PC-3 (cell line): ENCODE results near the gene LRRC8E. TPM values are rescaled to one million over a fixed set of nuclear protein-coding genes. Genes with fewer than 3 reads are reported as not detected.

Source experiments
- ATAC-seq: fragments of 200-7000 bp; cut with Tn5 transposase; 2 replicates; pipeline ENCODE4 v1.9.1; 2020; ENCODE audit warnings: mild to moderate bottlenecking, moderate library complexity
- BruUV-seq: library from RNA; stranded (reverse); fragments of 400-500 nt; replicated peaks from 2 replicates; lab custom pipeline; 2021; lab: Mats Ljungman, UMichigan
- CTCF ChIA-PET: fragments of 300-600 bp; sonication (Branson Sonifier 250); formaldehyde crosslinking; loops from one replicate; lab custom pipeline; 2022; ENCODE audit warnings: antibody characterized with exemption; lab: Charles Lee
- POLR2A ChIA-PET: fragments of 300-600 bp; sonication (Branson Sonifier 250); formaldehyde crosslinking; loops from one replicate; lab custom pipeline; 2022; ENCODE audit warnings: antibody characterized with exemption; ENCODE audit not compliant: unreplicated experiment; lab: Charles Lee
- DNase-seq: peaks from one replicate; pipeline ENCODE4 v3.0.0-alpha.2; 2015
- H2AFZ ChIP-seq: fragments of 300-600 bp; sonication (generic); 2 replicates; pipeline ENCODE4 v1.6.0; 2016; ENCODE audit warnings: antibody characterized with exemption, low read length
- H3F3A ChIP-seq: fragments of 300-600 bp; sonication (generic); one replicate; pipeline ENCODE4 v1.6.0; 2017; ENCODE audit warnings: antibody characterized with exemption, low read length, control low read depth, mild to moderate bottlenecking; ENCODE audit not compliant: unreplicated experiment
- H3K27ac ChIP-seq: fragments of 300-600 bp; sonication (generic); 2 replicates; pipeline ENCODE4 v1.5.1; 2016; ENCODE audit warnings: mild to moderate bottlenecking, low read length
- H3K27me3 ChIP-seq: fragments of 300-600 bp; sonication (generic); 2 replicates; pipeline ENCODE4 v1.6.1; 2016; ENCODE audit warnings: low read length, mixed read lengths
- H3K36me3 ChIP-seq: fragments of 300-600 bp; sonication (generic); 2 replicates; pipeline ENCODE4 v1.6.1; 2016; ENCODE audit warnings: low read depth, mixed run types, low read length, mixed read lengths
- H3K4me1 ChIP-seq: fragments of 300-600 bp; sonication (generic); 2 replicates; pipeline ENCODE4 v1.5.1; 2016; ENCODE audit warnings: low read length; ENCODE audit not compliant: insufficient read depth
- H3K4me2 ChIP-seq: fragments of 300-600 bp; sonication (generic); 2 replicates; pipeline ENCODE4 v1.6.0; 2016; ENCODE audit warnings: low read length
- H3K4me3 ChIP-seq: fragments of 300-600 bp; sonication (generic); 2 replicates; pipeline ENCODE4 v1.5.1; 2016; ENCODE audit warnings: mild to moderate bottlenecking, low read length, mixed read lengths
- H3K79me2 ChIP-seq: fragments of 300-600 bp; sonication (generic); 2 replicates; pipeline ENCODE4 v1.6.1; 2017; ENCODE audit warnings: low read length, mixed read lengths
- H3K9ac ChIP-seq: fragments of 300-600 bp; sonication (generic); 2 replicates; pipeline ENCODE4 v1.6.0; 2016; ENCODE audit warnings: mild to moderate bottlenecking, low read length
- H3K9me2 ChIP-seq: fragments of 300-600 bp; sonication (generic); replicated peaks from 2 replicates; pipeline ENCODE4 v1.6.1; 2016; ENCODE audit warnings: mixed run types, low read length, mixed read lengths
- H3K9me3 ChIP-seq: fragments of 300-600 bp; sonication (generic); 2 replicates; pipeline ENCODE4 v1.6.1; 2016; ENCODE audit warnings: low read length, mixed read lengths
- H4K20me1 ChIP-seq: fragments of 300-600 bp; sonication (generic); 2 replicates; pipeline ENCODE4 v1.6.1; 2016; ENCODE audit warnings: low read length, mixed read lengths
- CTCF ChIP-seq: fragments of 300-600 bp; sonication (generic); conservative IDR thresholded peaks from 2 replicates; pipeline ENCODE4 v1.5.1; 2017; ENCODE audit warnings: antibody characterized with exemption, low read depth, mild to moderate bottlenecking, low read length
- EZH2 ChIP-seq: fragments of 300-600 bp; sonication (generic); IDR thresholded peaks from one replicate; pipeline ENCODE4 v1.6.1; 2017; ENCODE audit warnings: antibody characterized with exemption, mild to moderate bottlenecking, low read length; ENCODE audit not compliant: unreplicated experiment
- EZH2phosphoT487 ChIP-seq: fragments of 300-600 bp; sonication (generic); IDR thresholded peaks from 2 replicates; pipeline ENCODE4 v1.6.1; 2018; ENCODE audit warnings: mild to moderate bottlenecking, antibody characterized with exemption, low read length, borderline replicate concordance
- intact Hi-C: fragments of 100-400 bp; cut with micrococcal nuclease; formaldehyde crosslinking; loops from 2 replicates; pipeline ENCODE4 v1.9.0; 2023
- total RNA-seq: library from RNA; depleted of rRNA; stranded (reverse); fragments of >200 nt; gene quantifications from 2 replicates; pipeline ENCODE4 v1.2.3, GENCODE V29; 2014

Gene LRRC8E
- total RNA-seq, 1 experiment from 2014 or later: 30.8 TPM

- intact Hi-C loops: no loop called here
- H2AFZ ChIP-seq: no peak overlapping the region
- H3K27me3 ChIP-seq: no peaks in the 10 kb centered on the region
- DNase-seq (no peak), ATAC-seq (no peak)
- no peaks in the 10 kb centered on the region for H3F3A ChIP-seq
- no peaks in the 10 kb centered on the region for H3K9me2 ChIP-seq
- H4K20me1 ChIP-seq: no peaks in the 10 kb centered on the region
- ChIA-PET CTCF (no interaction called here), POLR2A (no interaction called here)
- no peaks in the 10 kb centered on the region for H3K36me3 ChIP-seq
- no peak overlapping the region for H3K9ac ChIP-seq
- no peaks in the 10 kb centered on the region for H3K79me2 ChIP-seq
- H3K4me1 ChIP-seq: no peaks in the 10 kb centered on the region
- H3K4me2 ChIP-seq: no peak overlapping the region
- no TSS peak for BruUV-seq
- no peaks in the 10 kb centered on the region for H3K9me3 ChIP-seq
- no peak overlapping the region for H3K4me3 ChIP-seq
- no peak for TF ChIP-seq EZH2phosphoT487
- TF ChIP-seq EZH2: no peak
- no peak for TF ChIP-seq CTCF
- no peak overlapping the region for H3K27ac ChIP-seq
These were observed 25.8 kb upstream of the LRRC8E start for GRCh38 chr19:7862413-7862951.

GRCh38 chr19:7863157-7863970 is 24.9 kb upstream of the LRRC8E start:
- H3K9me2 ChIP-seq: no peaks in the 10 kb centered on the region
- DNase-seq (no peak), ATAC-seq (no peak)
- no TSS peak for BruUV-seq
- H3K79me2 ChIP-seq: no peaks in the 10 kb centered on the region
- no peaks in the 10 kb centered on the region for H4K20me1 ChIP-seq
- TF ChIP-seq EZH2 (no peak), EZH2phosphoT487 (no peak), CTCF (no peak)
- CTCF ChIA-PET: no interaction called here
- H3K9ac ChIP-seq: no peak overlapping the region
- peaks cover 2% of the 10 kb centered on the region; the same call in 1 of the 2 replicates for H3K4me1 ChIP-seq
- H2AFZ ChIP-seq: no peak overlapping the region
- H3K4me3 ChIP-seq: no peak overlapping the region
- intact Hi-C loops: no loop called here
- no peaks in the 10 kb centered on the region for H3K9me3 ChIP-seq
- H3K36me3 ChIP-seq: no peaks in the 10 kb centered on the region
- no peak overlapping the region for H3K27ac ChIP-seq
- no peaks in the 10 kb centered on the region for H3F3A ChIP-seq
- POLR2A ChIA-PET: no interaction called here
- no peaks in the 10 kb centered on the region for H3K27me3 ChIP-seq
- H3K4me2 ChIP-seq: no peak overlapping the region
